Glomerular endothelial cell (primary cell): ENCODE results near the gene SPHKAP. TPM values are rescaled to one million over a fixed set of nuclear protein-coding genes. Genes with fewer than 3 reads are reported as not detected.
A peak's percentile ranks its signal among the peaks of the same experiment; 100 is the strongest.
"Not testable (repeated sequence)": the region's sequence is repeated elsewhere in the genome, so short reads cannot be mapped to it uniquely, and the experiment has no call there.

Experiments used
- DNase-seq: peaks from one replicate; pipeline ENCODE4 v3.0.0-alpha.2; 2011; ENCODE audit warnings: low read depth, low spot score; ENCODE audit errors: extremely low read depth
- total RNA-seq: library from RNA; depleted of rRNA; stranded (reverse); fragments of >200 nt; gene quantifications from 2 replicates; pipeline ENCODE4 v1.2.3, GENCODE V29; 2015

The SPHKAP gene
- total RNA-seq, 1 donor from 2014 or later: not detected

DNA sequence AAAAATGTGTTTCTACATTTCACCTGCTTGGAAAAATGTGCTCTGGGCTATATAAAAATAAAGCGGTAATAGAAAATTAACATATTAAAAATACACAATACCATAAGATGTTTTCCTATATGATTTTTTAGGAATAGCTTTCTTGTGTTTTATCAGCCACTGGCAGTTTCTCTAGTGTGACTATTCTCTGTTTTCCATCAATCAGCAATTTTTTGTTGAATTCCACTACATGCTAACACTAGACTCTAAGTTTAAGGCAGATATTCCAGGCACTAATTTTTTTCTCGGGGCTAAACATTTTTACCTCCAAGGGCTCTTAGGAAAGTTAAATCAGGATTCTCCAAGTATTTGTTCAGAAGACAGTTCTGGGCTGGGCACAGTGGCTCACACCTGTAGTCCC, 140.5 kb downstream of the SPHKAP start:
- no peak for DNase-seq

DNA sequence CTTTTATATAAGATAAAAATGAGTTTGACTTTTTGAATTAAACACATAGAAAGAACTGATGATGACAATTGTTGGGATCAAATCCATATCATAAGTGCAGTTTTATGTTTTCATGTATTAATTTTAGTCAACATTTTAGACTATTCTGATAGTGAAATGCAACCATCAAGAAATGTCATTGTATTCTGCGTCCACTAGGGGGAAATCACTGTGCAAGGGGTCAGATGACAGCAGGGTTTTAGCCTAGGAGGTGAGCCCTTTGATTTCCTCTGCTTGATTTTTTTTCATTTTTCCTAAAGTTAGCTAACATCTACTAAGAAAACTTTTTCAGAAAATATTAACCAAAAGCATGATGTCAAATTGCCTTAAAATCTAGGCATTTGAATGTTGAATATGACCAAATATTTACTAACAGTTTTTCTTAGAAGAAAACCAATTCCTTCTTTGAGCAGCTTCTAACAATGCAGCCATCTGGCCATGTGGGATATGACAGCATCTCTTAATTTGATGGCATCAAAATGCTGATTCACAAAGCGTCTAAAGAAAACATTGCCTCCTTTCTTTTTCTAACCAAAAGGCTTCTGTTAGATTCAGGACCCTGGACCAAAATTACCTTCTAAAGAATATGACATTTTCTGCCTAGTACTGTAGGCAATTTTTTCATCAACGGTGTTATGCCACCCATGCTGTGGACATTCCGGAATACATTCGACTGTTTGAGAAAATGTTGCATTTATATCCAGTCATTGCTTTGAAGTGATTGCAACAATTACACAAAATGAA, 141.5 kb downstream of the SPHKAP start:
- DNase-seq: no peak

DNA sequence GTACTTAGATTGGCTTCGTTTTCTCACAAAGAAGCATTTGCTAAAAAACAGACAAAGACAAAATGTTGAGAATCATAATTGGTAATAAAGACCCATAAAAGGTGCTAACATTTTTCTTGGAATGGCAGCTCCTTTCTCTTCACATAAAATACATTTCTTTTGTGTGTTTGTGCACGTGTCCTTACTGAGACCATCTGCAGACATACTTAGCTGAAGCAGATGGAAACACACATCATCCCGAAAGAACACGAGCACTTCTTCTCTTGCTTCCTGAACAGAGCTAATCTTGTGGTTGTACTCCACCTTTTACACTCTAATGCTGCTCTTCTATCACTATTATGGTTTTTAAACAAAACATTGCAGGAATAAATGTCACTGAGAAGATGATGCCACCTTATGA, 142.5 kb downstream of the SPHKAP start:
- DNase-seq: no peak

DNA sequence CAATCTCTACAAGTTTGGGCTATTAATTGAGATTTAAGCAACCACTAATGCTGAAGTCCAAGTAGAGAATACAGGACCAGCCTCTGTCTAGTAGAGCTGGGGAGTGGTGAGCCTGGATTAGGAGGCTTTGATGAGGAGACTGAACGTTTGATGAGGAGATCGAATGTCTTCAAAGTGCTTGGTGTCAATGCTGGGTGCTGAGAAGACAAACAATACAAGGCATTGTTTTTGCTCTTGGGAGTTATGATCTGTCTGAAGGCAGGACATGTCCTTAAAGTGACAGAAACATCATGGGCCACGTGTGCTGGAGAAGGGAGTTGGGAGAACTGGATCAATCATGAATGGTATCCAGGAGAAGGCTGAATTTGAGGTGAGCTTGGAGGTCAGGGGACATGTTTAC, 143.6 kb downstream of the SPHKAP start:
- DNase-seq: no peak

DNA sequence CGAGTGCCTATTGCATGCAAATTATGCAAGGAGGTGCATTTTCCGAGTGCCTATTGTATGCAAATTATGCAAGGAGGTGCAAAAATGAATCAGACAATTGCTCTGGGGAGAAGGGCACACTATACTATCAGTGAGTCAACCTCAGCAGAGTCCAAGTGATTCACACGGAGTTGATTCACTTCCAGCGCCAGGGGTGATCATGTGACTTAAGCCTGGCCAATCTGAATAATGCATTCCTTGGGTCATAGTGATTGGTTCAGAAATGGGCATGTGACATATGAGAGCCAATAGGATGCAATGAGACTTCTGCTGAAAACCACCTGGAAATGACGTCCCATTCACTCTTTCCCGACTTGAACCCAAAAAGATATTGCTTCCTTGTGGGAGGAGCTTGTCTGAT, 157.9 kb downstream of the SPHKAP start:
- DNase-seq: no peak

DNA sequence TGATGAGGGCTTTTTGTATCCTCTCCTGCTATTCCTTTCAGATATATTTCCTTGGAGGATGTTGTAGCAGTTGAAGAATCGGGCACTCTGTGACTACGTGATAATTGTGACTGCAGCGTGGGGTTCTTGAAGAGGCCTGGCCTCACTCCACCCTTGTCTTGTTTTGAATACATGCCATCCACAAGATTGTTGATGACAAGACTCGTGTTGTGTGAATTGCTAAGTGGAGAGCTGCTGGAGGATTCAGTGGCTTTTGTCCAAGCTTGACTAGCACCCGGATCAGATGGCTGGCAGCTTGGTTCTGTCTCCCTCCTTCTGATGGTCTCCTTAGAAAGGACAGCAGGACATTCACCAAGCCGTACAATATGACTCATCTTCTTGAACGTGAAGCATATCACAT, 163.2 kb downstream of the SPHKAP start:
- DNase-seq: no peak

DNA sequence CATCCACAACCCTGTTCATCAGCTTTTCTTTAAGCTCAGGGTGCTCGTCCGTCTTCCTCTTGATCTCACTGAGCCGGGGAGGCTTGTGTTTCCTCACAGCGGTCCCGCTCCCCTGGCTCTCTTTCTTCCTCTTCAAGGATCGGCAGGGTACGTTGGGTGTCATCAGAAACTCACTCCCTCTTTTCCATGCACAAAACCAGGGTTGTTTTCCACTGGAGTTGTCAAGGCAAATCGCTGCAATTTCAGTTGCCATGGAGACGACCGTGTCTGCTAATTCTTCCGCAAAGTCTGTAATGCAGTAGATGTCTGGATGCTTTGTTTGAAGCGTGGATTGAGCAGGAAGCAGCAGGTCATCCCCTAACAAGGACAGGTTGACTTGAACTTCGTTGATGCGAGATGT, 163.7 kb downstream of the SPHKAP start:
- DNase-seq: no peak

DNA sequence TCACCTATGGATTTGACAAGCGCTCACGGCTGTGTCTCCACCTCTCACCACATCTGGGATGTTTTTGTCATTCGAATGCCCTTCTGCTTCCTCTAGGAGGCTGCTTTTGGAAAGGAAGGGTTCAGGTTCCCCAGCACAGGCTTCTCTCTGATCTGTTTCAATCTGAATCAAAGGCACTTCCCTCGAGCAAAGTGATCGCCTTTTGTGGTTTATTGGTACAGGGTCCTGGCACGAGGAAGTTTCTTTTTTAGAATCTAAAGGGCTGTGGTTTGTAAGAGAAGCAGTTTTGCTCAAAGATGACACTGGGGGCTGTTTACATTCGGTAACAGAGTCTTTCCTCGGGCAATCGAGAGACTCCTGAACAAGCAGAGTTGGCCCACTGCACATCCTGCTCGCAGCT, 165.1 kb downstream of the SPHKAP start:
- DNase-seq: no peak

DNA sequence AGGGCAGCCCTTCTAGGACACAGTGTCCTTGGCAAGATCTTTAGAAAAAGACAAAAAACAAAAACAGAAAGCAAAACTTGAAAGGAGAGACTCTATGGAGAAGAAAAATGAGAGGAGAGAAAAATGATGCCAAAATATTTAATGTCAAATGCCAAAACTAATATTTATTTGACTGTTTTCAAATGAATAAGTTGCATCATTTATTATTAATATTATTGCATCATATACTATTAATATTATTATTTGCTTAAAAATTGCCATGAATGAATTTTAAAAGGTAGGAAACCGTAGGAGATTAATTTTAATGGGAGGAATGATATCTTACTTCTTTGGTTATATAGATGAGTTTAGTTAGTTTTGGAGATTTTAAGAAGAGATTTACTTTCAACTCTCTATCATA, 165.7 kb downstream of the SPHKAP start:
- DNase-seq: no peak

DNA sequence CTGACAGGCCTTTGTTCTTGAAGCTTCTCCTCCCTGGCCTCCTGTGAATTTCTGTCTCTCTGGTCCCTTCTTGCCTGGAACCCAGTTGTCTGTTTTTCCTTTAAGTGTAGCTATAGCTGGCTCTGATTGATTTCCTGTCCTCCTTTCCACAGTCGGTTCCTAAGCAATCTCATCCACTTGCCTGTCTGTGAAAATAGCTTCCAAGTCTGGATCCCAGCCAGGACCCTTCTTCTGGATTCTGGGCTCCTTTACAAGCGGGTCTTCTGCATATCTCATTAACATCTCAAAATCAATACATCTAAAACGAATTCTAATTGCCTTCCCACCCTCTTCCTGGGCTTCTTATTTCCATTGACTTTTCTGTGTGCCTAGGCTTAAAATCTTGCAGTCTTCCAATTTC, 185.1 kb downstream of the SPHKAP start:
- no peak for DNase-seq

DNA sequence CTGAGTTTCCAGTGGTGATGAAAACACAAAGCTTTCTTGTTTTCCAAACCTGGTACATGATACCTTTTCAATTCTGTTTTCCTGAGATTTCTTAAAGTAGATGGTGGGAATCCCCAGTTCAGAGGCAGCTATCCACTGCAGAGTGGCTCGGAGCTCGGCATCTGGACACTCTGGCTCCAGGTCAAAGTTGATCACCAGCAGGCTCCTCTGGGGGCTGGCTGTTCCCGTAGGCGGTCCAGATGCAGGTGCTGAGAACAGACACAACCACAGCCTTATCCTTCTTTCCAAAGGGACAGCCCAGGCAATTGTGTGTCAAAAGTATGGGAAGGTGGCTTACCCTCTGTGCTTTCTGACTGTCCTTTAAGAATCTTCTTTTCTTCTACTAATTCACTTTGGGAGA, 190.6 kb downstream of the SPHKAP start:
- no peak for DNase-seq

DNA sequence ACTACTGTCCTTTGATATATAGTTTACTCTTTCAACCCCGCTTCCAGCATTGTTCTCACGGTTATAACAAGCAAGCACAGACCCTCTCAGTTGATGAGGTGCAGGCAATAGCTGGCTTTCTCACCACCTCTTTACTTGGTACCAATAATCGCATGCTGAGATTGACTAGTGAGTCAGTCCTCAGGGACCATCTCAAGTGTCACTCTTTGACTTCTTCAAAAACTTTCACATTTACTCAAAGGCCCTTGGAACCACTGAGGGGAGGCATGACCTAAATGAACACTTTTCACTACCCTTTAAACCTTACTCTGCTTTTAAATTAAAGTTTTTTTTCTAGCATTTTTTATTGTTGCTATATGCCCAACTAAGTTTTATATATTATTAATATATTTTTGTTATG, 208.2 kb downstream of the SPHKAP start:
- no peak for DNase-seq

DNA sequence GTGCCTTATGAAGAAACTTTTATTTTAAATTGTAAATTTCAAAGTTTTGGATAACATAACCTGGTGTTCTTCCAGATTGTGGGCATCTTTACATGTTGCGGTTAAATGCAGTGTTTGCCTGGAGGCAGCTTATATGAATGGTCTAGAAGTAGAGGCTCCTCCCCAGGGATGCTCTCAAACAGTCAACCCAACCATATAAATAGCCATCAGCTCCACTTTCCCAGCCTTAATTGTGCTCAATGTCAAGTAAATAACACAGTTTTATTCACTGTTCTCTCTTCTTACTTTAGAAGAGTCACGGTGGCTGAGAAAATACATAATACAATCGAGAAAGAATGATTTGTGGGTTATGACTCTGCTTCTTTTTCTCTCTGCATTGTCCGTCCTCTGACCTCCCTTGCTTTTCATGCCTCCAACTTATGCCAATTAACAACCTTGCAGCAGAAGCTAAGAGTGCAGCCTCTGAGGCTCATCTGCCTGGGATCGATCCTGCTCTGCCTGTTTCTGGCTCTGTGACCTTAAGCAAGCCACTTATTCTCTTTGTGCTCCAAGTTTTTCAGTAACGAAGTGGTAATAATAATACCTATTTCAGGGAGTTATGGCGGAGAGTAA, 209.8 kb downstream of the SPHKAP start:
- no peak for DNase-seq

DNA sequence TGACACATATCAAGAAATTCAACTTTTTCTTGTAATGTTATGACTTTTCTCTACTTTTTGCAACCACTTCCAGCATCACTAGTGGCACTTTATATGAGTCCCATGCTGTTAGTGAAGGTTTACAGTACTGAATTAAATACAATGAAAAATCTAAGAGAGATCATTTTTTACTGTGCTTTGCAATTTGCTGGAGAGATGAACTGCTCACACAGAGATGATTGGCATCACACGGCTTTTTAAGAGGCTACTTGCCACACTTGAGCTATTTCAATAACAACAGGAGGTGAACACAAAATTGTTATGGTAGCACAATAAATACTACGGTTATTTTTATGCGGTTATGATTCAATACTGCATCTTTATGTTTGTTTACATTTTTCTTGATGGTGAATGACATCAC, 221.2 kb downstream of the SPHKAP start:
- no peak for DNase-seq

DNA sequence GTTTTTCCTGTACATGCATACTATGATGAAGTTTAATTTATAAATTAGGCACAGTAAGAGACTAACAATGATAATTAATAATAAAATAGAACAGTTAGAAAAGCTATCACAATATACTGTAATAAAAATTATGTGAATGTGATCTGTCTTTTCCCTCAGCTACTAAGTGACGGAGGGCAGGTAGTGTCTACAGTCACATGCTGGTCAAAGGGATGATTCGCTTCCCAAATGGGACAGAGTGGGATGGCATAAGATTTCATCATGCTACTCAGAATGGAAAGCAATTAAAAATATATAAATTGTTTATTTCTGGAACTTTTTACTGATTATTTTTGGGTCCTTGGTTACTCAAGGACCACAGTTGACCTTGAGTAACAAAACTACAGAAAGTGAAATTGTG, 238.5 kb downstream of the SPHKAP start:
- no peak for DNase-seq

DNA sequence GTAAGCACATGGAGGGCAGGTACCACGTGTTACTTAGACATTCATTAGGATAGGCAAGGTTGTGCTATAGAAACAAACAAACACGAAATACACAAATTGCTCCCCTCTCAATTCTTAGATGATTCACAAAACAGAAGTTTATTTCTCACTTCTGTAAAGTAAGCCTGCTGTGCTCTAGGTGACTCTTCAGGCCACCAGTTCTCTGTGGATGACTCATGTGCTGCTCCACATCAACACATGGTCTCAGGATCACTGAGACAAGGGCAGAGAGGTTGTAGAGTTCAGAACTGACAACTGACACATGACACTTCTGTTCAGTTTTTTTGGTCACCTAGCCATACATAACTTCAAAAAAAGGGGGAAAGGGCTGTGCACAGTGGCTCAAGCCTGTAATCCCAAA, 239.5 kb downstream of the SPHKAP start:
- DNase-seq: no peak

DNA sequence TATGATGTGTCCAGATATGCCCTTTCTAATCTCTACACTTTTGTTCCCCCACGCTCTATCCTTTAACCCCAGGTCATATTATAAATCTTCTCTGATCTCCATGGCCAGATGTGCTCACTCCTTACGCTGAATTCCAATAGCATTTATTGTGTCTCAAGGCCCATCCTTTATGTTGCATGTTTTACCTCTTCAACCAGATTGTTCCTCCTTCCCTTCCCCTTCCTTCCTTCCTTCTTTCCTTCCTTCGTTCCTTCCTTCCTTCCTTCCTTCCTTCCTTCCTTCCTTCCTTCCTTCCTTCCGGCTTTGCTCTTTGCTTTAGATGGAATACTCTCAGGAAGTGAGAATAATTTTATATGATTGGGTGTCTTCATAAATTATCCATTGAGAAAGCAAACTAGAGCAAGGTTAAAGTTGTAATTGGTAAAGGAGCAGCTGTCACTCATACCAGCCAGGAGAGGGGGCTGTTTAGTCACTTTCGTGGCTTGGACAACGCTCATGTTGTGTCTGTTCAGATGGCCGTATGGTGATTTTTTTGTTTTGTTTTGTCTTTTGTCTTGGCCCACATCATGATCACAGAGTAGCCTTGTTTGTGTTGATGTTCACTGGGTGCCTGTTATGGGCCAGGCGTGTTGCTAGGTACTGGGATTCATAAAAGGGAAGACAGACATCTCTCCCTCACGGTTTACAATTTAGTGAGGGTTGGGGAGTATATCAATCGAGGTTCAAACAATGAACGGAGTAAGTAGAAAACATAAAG, 242.0 kb downstream of the SPHKAP start:
- DNase-seq: peak; percentile 7

DNA sequence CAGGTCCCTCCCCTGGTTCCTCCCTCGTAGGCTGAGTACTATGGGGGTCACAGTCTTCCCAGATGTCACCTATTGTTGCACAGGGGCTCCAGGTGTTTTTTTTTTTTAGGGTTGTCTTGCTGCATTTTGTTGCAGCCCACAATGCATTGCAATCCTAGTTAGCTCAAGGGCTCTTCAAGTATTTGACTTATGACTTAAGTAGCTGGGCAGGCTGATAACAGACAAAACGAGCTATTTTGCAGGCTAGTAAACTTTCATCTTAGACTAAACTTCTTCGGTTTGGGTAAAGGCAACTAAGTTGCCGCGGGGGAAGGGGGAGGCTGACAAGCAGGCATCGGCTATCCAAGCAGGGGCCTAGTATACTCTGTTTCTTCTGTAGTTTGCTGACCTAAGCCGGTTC, 245.2 kb downstream of the SPHKAP start:
- not testable (repeated sequence) for DNase-seq

DNA sequence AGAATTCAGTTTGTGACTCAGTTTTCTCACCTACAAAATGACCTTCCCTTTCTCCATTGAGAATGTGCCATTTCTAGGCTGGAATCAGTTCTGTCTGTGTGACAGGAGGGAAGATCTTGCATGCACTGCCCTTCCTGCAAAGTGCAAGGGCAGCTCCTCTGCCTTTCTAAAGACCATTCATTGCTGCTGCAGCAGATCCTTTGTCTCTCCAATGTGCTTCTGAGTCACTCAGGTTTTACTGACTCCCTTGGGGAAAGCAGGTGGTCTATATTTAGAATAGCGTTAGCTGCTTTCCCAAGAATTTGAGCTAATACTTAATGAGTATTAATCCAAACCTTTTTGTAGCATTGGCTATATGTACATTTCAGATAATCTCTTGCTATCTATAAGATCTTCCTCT, 247.6 kb downstream of the SPHKAP start:
- DNase-seq: no peak

DNA sequence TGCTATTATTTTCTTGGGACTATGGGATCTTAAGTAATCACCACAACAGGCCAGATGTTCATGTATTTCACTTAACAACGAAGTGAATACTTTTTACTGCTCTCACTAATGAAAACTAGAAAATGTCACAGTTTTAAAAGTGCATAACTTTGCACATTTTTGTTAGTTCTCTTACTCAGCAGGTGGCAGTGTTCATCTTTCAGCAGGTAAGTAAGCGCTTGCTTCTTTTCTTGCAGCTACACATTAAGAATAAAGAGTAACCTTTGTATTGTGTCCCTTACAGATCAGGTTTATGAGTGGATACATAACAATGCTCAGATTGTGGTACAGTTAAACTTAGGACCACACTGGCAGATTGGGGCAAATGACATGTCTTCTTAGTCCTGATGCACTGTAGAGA, 249.1 kb downstream of the SPHKAP start:
- DNase-seq: no peak

DNA sequence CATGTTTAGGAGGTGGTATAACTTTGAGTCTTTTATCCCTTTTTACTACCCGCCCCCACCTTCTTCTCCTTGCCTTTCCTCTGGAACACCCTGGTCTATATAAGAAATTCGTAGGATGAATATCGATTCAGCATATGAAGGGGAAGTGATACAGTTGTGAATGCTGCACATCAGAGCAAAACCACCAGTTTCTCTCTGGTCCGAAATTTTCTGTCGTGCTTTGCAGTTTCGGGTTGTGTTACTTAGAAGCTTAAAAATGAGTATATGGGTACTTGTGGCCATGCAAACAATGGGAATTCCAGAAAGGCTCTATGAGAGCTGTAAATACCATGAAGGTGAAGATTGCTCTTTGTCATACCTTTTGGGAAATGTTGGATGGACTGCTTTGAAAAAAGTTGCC, 249.5 kb downstream of the SPHKAP start:
- DNase-seq: no peak
